Measurements from ENCODE around the gene YWHAB.

- TF ChIP-seq SMAD5 (IDR thresholded peaks at IDR 0.05; ENCODE audit: low read depth) (no peak), NR2C2 (IDR thresholded peaks at IDR 0.05; ENCODE audit: borderline replicate concordance, control insufficient read depth, insufficient read length, low read depth) (no peak), CTCF (IDR thresholded peaks at IDR 0.05 in 2 of 3, conservative IDR thresholded peaks at IDR 0.05 in 1 of 3; ENCODE audit: control insufficient read depth in 2 of 3, extremely low read depth in 1 of 3, insufficient read depth in 1 of 3, low read depth in 3 of 3, low read length in 3 of 3) (no peak), RCOR1 (conservative IDR thresholded peaks at IDR 0.05; ENCODE audit: low read depth, low read length) (no peak), JUND (IDR thresholded peaks at IDR 0.05; ENCODE audit: low read depth, low read length) (no peak), CBFB (IDR thresholded peaks at IDR 0.05; ENCODE audit: low read depth) (no peak), LARP7 (IDR thresholded peaks at IDR 0.05) (no peak), FOXM1 (IDR thresholded peaks at IDR 0.05; ENCODE audit: low read depth, low read length) (no peak), NR2F1 (conservative IDR thresholded peaks at IDR 0.05) (no peak)
Observed at GRCh38 chr20:44936510-44936909, 51.0 kb downstream of the YWHAB start.
